BE2C (cell line): Measurements from ENCODE around the gene HOMER2.

Experiments used
- DNase-seq: peaks from one replicate; pipeline ENCODE4 v3.0.0-alpha.2; 2020
- H3K27me3 ChIP-seq: fragments of 250-450 bp; sonication (Bioruptor Pico); 2 replicates; pipeline ENCODE4 v1.5.1; 2020; ENCODE audit warnings: mild to moderate bottlenecking
- H3K36me3 ChIP-seq: fragments of 250-450 bp; sonication (Bioruptor Pico); 2 replicates; pipeline ENCODE4 v1.5.1; 2020; ENCODE audit warnings: mild to moderate bottlenecking
- H3K4me1 ChIP-seq: fragments of 250-450 bp; sonication (Bioruptor Pico); 2 replicates; pipeline ENCODE4 v1.5.1; 2020
- H3K4me3 ChIP-seq: 2 replicates; pipeline ENCODE4 v1.5.1; 2011; ENCODE audit warnings: low read depth, low read length
- H3K9me3 ChIP-seq: fragments of 250-450 bp; sonication (Bioruptor Pico); 2 replicates; pipeline ENCODE4 v1.5.1; 2020
- TF ChIP-seq, protein P1 (sequence below): IDR thresholded peaks from 2 replicates; pipeline ENCODE4 v1.5.1; 2012; ENCODE audit warnings: mild to moderate bottlenecking, low read depth, low read length

The HOMER2 gene

DNA sequence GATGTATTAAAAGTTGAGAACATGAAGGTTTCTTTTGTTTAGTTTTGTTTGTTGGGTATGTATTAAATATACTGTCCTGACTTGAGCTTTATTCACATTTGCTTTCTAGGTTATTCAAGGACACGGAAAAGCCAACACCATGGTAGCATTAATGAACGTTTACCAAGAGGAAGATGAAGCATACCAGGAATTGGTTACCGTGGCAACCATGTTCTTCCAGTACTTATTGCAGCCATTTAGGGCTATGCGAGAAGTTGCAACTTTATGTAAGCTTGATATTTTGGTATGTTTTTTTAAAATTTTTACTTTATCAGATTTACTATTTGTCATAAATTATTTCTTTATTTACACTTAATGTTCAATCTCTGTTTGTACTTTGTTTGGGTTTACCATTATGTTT lies 139.5 kb downstream of the HOMER2 start:
- Histone ChIP-seq H3K36me3 (peaks cover 4% of the 10 kb centered on the region; the same call in 1 of the 2 replicates), H3K27me3 (no peaks in the 10 kb centered on the region), H3K4me1 (no peaks in the 10 kb centered on the region), H3K4me3 (no peak overlapping the region), H3K9me3 (no peaks in the 10 kb centered on the region)
- DNase-seq, result no peak
- TF ChIP-seq, protein P1, sequence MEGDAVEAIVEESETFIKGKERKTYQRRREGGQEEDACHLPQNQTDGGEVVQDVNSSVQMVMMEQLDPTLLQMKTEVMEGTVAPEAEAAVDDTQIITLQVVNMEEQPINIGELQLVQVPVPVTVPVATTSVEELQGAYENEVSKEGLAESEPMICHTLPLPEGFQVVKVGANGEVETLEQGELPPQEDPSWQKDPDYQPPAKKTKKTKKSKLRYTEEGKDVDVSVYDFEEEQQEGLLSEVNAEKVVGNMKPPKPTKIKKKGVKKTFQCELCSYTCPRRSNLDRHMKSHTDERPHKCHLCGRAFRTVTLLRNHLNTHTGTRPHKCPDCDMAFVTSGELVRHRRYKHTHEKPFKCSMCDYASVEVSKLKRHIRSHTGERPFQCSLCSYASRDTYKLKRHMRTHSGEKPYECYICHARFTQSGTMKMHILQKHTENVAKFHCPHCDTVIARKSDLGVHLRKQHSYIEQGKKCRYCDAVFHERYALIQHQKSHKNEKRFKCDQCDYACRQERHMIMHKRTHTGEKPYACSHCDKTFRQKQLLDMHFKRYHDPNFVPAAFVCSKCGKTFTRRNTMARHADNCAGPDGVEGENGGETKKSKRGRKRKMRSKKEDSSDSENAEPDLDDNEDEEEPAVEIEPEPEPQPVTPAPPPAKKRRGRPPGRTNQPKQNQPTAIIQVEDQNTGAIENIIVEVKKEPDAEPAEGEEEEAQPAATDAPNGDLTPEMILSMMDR, result no peak

DNA sequence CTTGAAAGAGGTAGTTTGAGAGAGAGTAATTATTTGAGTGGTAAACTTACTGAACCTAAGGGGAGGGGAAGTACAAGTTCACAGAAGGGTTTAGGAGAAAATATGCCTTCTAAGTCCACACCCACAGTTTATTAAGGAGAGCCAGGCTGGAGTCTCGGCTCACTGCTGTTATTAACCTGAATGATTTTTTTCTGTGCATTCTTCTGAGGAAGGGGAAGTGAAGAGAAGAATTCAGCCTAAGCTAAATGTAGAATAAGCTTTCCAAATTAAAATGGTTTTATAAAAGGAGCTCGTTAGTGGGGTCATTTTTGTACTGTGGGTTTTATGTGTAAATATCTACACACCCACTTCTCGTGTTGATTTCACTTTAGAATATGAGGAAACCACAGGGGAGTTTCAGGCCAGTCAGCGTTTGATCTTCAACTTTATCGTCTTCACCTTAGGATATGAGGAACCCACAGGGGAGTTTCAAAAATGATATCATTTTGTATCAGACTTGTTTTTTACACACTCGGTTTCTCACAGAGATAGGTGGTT lies 141.6 kb downstream of the HOMER2 start:
- TF ChIP-seq, protein P1, result no peak
- Histone ChIP-seq H3K9me3 (no peaks in the 10 kb centered on the region), H3K36me3 (peaks cover 2% of the 10 kb centered on the region; the same call in 1 of the 2 replicates), H3K4me3 (peak overlapping the region; percentile 91), H3K4me1 (no peaks in the 10 kb centered on the region), H3K27me3 (no peaks in the 10 kb centered on the region)
- no peak for DNase-seq

DNA sequence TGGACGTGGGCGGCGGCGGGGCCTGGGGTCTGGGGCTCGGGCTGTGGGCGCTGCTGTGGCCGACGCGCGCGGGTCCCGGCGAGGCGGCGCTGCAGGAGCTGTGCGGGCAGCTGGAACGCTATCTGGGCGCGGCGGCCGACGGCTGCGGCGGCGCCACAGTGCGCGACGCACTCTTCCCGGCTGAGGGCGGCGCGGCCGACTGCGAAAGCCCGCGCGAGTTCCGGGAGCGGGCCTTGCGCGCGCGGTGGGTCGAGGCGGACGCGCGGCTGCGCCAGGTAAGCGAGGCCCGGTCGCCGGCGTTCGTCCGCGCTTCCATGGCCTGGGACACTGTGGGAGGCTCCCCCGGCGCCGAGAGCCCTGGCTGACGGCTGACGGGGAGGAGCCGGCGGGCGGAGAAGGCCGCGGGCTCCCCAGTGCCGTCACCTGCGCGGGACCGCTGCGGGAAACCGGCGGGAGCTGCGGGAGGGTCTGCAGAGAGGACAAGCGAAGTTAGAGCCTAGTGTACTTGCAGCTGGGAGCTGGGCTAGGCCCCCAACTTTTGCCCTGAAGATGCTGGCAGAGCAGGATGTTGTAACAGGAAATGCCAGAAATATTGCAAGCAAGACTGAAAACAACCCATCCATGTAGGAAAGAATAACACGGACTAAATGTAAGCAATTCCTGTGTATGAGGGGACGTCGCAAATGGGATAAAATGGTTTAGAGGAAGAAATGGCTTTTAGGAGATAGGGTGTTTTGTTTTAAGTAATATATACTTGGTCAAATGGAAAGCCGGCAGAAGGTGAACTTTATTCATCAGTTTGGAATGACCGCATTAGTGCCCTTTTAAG lies 142.2 kb downstream of the HOMER2 start:
- no peaks in the 10 kb centered on the region for H3K27me3 ChIP-seq
- no peaks in the 10 kb centered on the region for H3K9me3 ChIP-seq
- TF ChIP-seq, protein P1, result no peak
- peak overlapping the region; percentile 91 for H3K4me3 ChIP-seq
- peak; percentile 69 for DNase-seq
- no peaks in the 10 kb centered on the region for H3K4me1 ChIP-seq
- H3K36me3 ChIP-seq, result peaks cover 2% of the 10 kb centered on the region; the same call in 1 of the 2 replicates

DNA sequence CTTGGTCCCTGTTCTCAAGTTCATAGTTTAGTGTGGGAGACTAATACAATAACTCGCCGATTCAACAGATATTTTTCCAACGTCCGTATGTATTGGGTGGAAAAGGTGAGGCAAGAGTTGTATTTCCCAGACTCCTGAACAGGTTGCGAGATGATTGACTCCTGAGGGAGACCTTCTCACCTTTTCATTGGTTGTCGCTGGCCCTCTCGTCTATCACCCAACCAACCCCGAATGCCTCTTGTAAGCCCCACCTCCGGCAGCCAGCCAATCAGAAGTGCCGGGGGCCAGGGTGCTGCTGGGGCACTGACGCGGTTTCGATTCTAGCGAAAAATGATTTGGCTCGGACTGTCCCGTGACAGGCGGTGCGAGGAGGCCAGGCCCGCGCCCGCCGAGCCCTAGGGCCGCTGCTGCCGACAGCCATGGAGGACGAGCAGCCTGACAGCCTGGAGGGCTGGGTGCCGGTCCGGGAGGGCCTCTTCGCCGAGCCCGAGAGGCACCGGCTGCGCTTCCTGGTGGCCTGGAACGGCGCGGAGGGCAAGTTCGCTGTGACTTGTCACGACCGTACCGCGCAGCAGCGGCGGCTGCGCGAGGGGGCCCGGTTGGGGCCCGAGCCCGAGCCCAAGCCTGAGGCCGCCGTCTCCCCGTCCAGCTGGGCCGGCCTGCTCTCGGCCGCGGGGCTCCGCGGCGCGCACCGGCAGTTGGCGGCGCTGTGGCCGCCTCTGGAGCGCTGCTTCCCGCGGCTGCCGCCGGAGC lies 143.0 kb downstream of the HOMER2 start, which contains the start of gene WHAMM:
Gene WHAMM (plus strand): TSS at position 321 of the 753 bp plus-strand sequence. CDS start 99 bp downstream, at position 420.
- Histone ChIP-seq H3K36me3 (peaks cover 2% of the 10 kb centered on the region; the same call in 1 of the 2 replicates), H3K4me3 (peak within 1 kb of the TSS; percentile 91), H3K4me1 (no peaks in the 10 kb centered on the region), H3K9me3 (no peaks in the 10 kb centered on the region), H3K27me3 (no peaks in the 10 kb centered on the region)
- DNase-seq, result peak; percentile 98
- TF ChIP-seq, protein P1, result no peak

DNA sequence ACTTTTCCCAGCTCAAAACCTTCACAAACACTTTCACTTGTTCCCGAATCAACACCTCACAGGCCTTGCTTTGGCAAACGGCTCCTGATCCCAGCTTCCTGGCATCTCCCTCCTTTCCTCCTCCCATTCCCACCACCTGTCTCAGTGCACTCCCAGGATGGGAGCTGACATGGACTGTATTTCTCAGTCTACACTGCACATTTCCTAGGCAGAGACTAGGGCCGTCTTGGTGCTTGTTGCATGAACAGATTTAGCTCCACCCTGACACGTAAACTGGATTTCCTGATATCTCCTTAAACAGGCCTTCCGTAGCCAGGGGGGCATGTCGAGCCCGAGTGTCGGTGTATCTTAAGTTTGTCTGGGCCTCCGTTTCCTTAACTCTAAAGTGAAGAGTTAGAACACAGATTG lies 143.9 kb downstream of the HOMER2 start:
- DNase-seq, result no peak
- Histone ChIP-seq H3K27me3 (no peaks in the 10 kb centered on the region), H3K36me3 (no peaks in the 10 kb centered on the region), H3K9me3 (no peaks in the 10 kb centered on the region), H3K4me1 (no peaks in the 10 kb centered on the region), H3K4me3 (peak overlapping the region; percentile 91)
- TF ChIP-seq, protein P1, result no peak
